Stimulated activated effector memory CD8-positive, alpha-beta T cell treated with anti-CD3 and anti-CD28 coated beads, Interleukin-12 subunit alpha, Interleukin-12 subunit beta, amount 100 ng/mL, for 72 hours (primary cell): ENCODE results near the gene GFER.

Experiments
- ATAC-seq: fragments of 150-1000 bp; cut with Tn5 transposase; 2 replicates; pipeline ENCODE4 v1.10.0; 2021
- DNase-seq, 2 donors: peaks; one replicate each; pipeline ENCODE4 v3.0.0; 2021 to 2022; ENCODE audit warnings: low spot score in 2 of 2
- H3K27ac Mint-ChIP-seq: one replicate; pipeline ENCODE4 v1.8.0; 2022; ENCODE audit warnings: mild to moderate bottlenecking, mixed read lengths
- H3K36me3 Mint-ChIP-seq: one replicate; pipeline ENCODE4 v1.8.0; 2022; ENCODE audit warnings: mild to moderate bottlenecking, mixed read lengths
- H3K4me1 Mint-ChIP-seq: one replicate; pipeline ENCODE4 v1.8.0; 2022; ENCODE audit warnings: mixed read lengths
- H3K4me3 Mint-ChIP-seq: one replicate; pipeline ENCODE4 v1.8.0; 2022; ENCODE audit warnings: mild to moderate bottlenecking, mixed read lengths
- H3K9me3 Mint-ChIP-seq: one replicate; pipeline ENCODE4 v1.8.0; 2022; ENCODE audit warnings: mixed read lengths

GFER gene

DNA sequence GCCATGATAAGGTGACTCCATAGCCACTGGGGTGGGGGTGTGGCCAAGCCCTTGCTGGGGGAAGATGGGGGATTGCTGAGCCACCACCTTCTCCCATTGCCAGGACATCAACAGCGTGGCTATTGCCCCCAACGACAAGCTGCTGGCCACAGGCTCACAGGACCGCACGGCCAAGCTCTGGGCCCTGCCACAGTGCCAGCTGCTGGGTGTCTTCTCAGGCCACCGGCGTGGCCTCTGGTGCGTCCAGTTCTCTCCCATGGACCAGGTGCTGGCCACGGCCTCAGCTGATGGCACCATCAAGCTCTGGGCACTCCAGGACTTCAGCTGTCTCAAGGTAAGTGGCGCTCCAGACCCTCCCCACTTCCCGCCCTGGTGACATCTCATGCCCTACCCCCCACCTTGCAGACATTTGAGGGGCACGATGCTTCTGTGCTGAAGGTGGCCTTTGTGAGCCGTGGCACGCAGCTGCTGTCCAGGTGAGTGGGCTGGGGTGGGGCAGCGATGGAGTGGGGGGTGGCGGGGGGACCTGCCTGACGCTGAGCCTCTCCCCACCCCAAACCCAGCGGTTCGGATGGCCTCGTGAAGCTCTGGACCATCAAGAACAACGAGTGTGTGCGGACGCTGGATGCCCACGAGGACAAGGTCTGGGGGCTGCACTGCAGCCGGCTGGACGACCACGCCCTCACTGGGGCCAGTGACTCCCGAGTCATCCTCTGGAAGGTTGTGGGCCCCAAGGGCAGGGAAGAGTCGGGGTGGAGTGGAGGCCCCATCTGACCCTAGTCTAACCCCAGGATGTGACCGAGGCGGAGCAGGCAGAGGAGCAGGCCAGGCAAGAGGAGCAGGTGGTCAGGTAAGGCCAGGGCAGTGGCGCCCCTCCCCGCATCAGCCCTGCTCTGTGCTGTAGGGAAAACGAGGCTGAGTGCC, 6.8 kb upstream of the GFER start:
- no peak overlapping the region for H3K27ac Mint-ChIP-seq
- H3K9me3 Mint-ChIP-seq: no peaks in the 10 kb centered on the region
- DNase-seq (no peak), ATAC-seq (no peak)
- peaks cover 26% of the 10 kb centered on the region for H3K4me1 Mint-ChIP-seq
- no peak overlapping the region for H3K4me3 Mint-ChIP-seq
- H3K36me3 Mint-ChIP-seq: peaks cover 56% of the 10 kb centered on the region

- Mint-ChIP-seq H3K36me3 (peaks cover 50% of the 10 kb centered on the region), H3K4me1 (peaks cover 23% of the 10 kb centered on the region), H3K27ac (no peak overlapping the region), H3K4me3 (no peak overlapping the region), H3K9me3 (no peaks in the 10 kb centered on the region)
- DNase-seq (no peak), ATAC-seq (no peak)
Observed at GRCh38 chr16:1977875-1978268, 6.1 kb upstream of the GFER start.

DNA sequence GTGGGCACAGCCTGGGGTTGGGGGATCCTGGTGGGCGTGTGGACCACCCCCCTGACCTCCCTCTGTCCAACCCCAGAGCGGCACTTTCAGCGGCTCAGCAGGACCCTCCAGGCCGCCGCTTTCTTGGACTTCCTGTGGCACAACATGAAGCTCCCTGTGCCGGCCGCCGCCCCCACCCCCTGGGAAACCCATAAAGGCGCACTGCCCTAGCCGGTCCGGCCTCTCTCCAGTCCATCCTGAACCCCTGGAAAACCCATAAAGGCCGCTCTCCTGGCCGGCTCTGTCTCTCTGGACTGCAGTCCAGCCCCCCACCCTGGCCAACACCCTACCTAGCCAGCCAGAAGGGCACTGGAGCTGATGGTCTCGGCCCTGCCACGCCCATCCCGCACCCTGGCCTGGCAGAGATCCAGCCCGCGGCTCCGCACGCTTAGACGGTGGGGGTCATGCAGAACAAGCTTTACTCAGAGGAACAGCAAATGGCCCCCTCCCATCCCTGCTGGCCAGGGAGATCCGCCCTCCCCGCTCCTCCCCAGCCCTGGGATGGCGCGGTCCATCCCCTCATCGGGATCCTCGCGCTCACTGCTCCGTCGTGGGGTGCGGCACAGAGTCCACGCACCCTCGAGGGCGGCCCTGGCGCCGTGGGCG, 5.4 kb upstream of the GFER start:
- ATAC-seq: no peak
- H3K4me1 Mint-ChIP-seq: peaks cover 21% of the 10 kb centered on the region
- H3K36me3 Mint-ChIP-seq: peaks cover 44% of the 10 kb centered on the region
- H3K27ac Mint-ChIP-seq: no peak overlapping the region
- H3K4me3 Mint-ChIP-seq: no peak overlapping the region
- no peaks in the 10 kb centered on the region for H3K9me3 Mint-ChIP-seq
- no peak for DNase-seq

- no peaks in the 10 kb centered on the region for H3K9me3 Mint-ChIP-seq
- peaks cover 16% of the 10 kb centered on the region for H3K4me1 Mint-ChIP-seq
- no peak overlapping the region for H3K4me3 Mint-ChIP-seq
- H3K36me3 Mint-ChIP-seq: peaks cover 37% of the 10 kb centered on the region
- H3K27ac Mint-ChIP-seq: no peak overlapping the region
- DNase-seq (no peak), ATAC-seq (no peak)
Observed at GRCh38 chr16:1979271-1980029, 4.5 kb upstream of the GFER start.

DNA sequence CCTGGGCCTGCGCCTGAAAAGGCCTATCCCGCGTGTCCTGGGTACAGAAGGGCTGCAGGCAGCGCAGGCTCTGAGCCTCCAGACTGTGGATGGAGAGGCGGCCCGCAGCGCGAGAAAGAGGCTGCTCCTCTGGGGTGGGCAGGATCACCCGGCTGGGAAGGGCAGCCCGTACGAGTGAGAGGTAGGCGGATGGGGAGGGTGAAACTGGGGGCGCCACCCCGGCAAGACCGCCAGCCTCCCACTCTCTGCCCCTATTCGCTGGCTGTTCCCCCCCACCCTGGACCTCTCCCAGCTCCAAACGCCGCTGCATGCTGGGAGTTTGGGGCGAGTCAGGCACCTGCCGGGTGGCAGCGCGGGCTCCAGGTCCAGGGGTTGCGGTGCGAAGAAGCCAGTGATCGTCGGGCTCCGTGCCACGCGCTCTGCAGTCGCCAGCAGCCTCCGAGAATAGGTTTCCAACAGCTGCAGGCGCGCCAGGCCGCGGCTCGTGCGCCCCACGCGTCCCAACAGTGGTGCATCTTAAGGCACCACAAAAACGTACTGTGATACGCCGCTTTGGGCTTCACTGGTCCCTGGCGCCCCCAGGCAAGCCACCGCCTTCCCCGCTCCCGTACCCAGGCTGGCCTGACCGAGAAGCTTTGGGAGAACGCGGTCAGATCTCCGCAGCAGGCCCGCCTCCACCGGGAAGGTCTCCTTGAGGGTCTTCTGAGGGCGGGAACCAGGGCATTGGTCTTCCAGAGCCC, 3.8 kb upstream of the GFER start:
- H3K27ac Mint-ChIP-seq: no peak overlapping the region
- no peak overlapping the region for H3K4me3 Mint-ChIP-seq
- DNase-seq: no peak
- no peak for ATAC-seq
- H3K9me3 Mint-ChIP-seq: no peaks in the 10 kb centered on the region
- H3K4me1 Mint-ChIP-seq: peaks cover 23% of the 10 kb centered on the region
- peaks cover 33% of the 10 kb centered on the region for H3K36me3 Mint-ChIP-seq

DNA sequence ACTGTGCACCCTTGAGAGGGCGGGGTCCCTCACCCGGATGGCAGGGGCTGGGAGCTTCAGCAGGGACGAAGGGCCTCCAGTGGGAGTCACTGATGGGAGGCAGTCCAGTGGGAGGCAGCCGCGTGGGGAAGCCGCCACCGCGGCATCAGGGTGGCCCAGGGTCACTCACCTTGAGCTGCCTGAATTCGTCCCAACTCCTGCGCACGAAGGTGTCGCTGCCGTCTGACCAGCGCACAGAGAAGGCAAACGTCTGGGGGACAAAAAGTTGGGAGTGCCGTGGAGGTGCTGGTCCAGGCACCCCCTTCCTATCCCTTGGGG, 3.3 kb upstream of the GFER start:
- H3K4me3 Mint-ChIP-seq: no peak overlapping the region
- no peaks in the 10 kb centered on the region for H3K9me3 Mint-ChIP-seq
- peaks cover 34% of the 10 kb centered on the region for H3K36me3 Mint-ChIP-seq
- peaks cover 29% of the 10 kb centered on the region for H3K4me1 Mint-ChIP-seq
- H3K27ac Mint-ChIP-seq: no peak overlapping the region
- ATAC-seq: no peak
- DNase-seq: no peak

- H3K36me3 Mint-ChIP-seq: peaks cover 34% of the 10 kb centered on the region
- no peak within 1 kb of the TSS for H3K27ac Mint-ChIP-seq
- no peaks in the 10 kb centered on the region for H3K9me3 Mint-ChIP-seq
- ATAC-seq: no peak
- H3K4me3 Mint-ChIP-seq: no peak within 1 kb of the TSS
- DNase-seq: no peak
- peaks cover 35% of the 10 kb centered on the region for H3K4me1 Mint-ChIP-seq
Observed at GRCh38 chr16:1981398-1981836, 2.6 kb upstream of the GFER start, which contains the start of gene NOXO1. Gene NOXO1, minus strand, starts transcription at chr16:1981469. Its CDS starts 290 bp downstream, at chr16:1981179.

GRCh38 chr16:1982013-1982433, 2.0 kb upstream of the GFER start:
- no peak for DNase-seq
- ATAC-seq: no peak
- H3K4me1 Mint-ChIP-seq: peaks cover 41% of the 10 kb centered on the region
- no peaks in the 10 kb centered on the region for H3K9me3 Mint-ChIP-seq
- H3K4me3 Mint-ChIP-seq: no peak overlapping the region
- peaks cover 35% of the 10 kb centered on the region for H3K36me3 Mint-ChIP-seq
- H3K27ac Mint-ChIP-seq: no peak overlapping the region

- peaks cover 41% of the 10 kb centered on the region for H3K4me1 Mint-ChIP-seq
- no peaks in the 10 kb centered on the region for H3K9me3 Mint-ChIP-seq
- peak overlapping the region; percentile 74 for H3K4me3 Mint-ChIP-seq
- H3K36me3 Mint-ChIP-seq: peaks cover 30% of the 10 kb centered on the region
- H3K27ac Mint-ChIP-seq: no peak overlapping the region
- ATAC-seq: no peak
- no peak for DNase-seq
Observed at GRCh38 chr16:1982991-1983543, 926 bp upstream of the GFER start.

GRCh38 chr16:1984347-1985225, 593 bp downstream of the GFER start:
- Mint-ChIP-seq H3K4me3 (peak overlapping the region; percentile 74), H3K27ac (no peak overlapping the region), H3K9me3 (no peaks in the 10 kb centered on the region), H3K36me3 (peaks cover 23% of the 10 kb centered on the region), H3K4me1 (peaks cover 41% of the 10 kb centered on the region)
- peak; percentile 39 for ATAC-seq
- no peak for DNase-seq

- ATAC-seq (no peak), DNase-seq (no peak)
- Mint-ChIP-seq H3K36me3 (peaks cover 23% of the 10 kb centered on the region), H3K4me1 (peaks cover 41% of the 10 kb centered on the region), H3K27ac (no peak overlapping the region), H3K9me3 (no peaks in the 10 kb centered on the region), H3K4me3 (peak overlapping the region; percentile 74)
Observed at GRCh38 chr16:1985466-1986150, 1.6 kb downstream of the GFER start.

DNA sequence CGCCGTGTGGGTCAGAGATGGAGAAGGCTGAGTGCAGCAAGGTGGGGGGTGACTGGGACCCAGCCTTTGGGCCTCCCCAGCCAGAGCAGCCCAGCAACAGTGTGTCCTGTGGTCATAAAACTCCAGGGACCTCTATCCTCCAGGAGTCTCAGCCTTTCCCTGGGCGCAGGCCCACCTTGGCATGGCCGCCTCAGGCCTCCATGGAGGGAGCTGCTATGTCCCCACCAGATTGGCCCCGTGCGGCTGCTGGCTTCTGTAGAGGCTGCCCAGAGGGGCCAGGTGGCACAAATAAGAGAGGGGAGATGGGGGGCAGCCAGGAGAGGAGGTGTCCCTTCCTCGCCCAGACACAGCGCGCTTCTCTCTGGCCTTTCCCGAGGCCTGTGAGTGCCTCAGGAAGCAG, 3.2 kb downstream of the GFER start:
- Mint-ChIP-seq H3K36me3 (peaks cover 32% of the 10 kb centered on the region), H3K4me1 (peaks cover 42% of the 10 kb centered on the region), H3K27ac (peak overlapping the region; percentile 44), H3K4me3 (no peak overlapping the region), H3K9me3 (no peaks in the 10 kb centered on the region)
- DNase-seq: no peak
- ATAC-seq: no peak

GRCh38 chr16:1989209-1990100, 5.5 kb downstream of the GFER start, which contains the start of gene SYNGR3:
Gene SYNGR3, plus strand, starts transcription at chr16:1989970. Its CDS starts 133 bp downstream, at chr16:1990103.
- DNase-seq: no peak
- ATAC-seq: no peak
- peak within 1 kb of the TSS; percentile 78 for H3K4me3 Mint-ChIP-seq
- no peak within 1 kb of the TSS for H3K27ac Mint-ChIP-seq
- peaks cover 47% of the 10 kb centered on the region for H3K4me1 Mint-ChIP-seq
- H3K36me3 Mint-ChIP-seq: peaks cover 38% of the 10 kb centered on the region
- no peaks in the 10 kb centered on the region for H3K9me3 Mint-ChIP-seq
